ENCODE results near the gene CTCFL. TPM values are rescaled to one million over a fixed set of nuclear protein-coding genes. Genes with fewer than 3 reads are reported as not detected.

Gene CTCFL
- total RNA-seq, 1 donor from 2014 or later, result 0.07 TPM

DNA sequence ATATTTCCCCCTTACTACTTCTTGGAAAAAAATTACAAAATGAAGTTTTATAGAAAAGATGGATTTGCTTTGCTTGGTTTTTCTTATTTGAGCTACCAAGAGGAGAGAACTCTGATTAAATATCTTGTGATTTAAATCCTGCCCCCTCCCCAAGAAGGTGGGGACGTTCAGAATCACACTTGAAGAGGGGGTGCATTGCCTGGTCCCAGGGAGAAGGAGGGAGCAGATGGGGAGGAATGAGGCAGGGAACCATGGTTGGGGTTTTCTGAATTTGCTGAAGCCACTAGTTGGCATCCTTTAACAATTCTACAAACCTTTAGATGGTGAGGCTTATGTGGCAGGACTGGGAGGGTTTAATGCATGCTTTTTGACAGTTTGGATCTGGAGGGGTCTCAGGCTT is 41.5 kb upstream of the CTCFL start:
- no peak for TF ChIP-seq CTCF (conservative IDR thresholded peaks at IDR 0.05)
- Mint-ChIP-seq H3K9me3 (no peaks in the 10 kb centered on the region), H3K27me3 (peaks cover 36% of the 10 kb centered on the region), H3K4me1 (ENCODE audit: unreplicated experiment) (peaks cover 16% of the 10 kb centered on the region), H3K36me3 (no peaks in the 10 kb centered on the region), H3K4me3 (no peak overlapping the region), H3K27ac (no peak overlapping the region)
- DNase-seq (ENCODE audit: extremely low spot score, unreplicated experiment), result no peak

GRCh38 chr20:57564951-57565642 is 40.2 kb upstream of the CTCFL start:
- Mint-ChIP-seq H3K9me3 (no peaks in the 10 kb centered on the region), H3K27ac (no peak overlapping the region), H3K27me3 (peaks cover 32% of the 10 kb centered on the region), H3K4me3 (no peak overlapping the region), H3K4me1 (ENCODE audit: unreplicated experiment) (peaks cover 11% of the 10 kb centered on the region), H3K36me3 (no peaks in the 10 kb centered on the region)
- no peak for TF ChIP-seq CTCF (conservative IDR thresholded peaks at IDR 0.05)
- no peak for DNase-seq (ENCODE audit: extremely low spot score, unreplicated experiment)

DNA sequence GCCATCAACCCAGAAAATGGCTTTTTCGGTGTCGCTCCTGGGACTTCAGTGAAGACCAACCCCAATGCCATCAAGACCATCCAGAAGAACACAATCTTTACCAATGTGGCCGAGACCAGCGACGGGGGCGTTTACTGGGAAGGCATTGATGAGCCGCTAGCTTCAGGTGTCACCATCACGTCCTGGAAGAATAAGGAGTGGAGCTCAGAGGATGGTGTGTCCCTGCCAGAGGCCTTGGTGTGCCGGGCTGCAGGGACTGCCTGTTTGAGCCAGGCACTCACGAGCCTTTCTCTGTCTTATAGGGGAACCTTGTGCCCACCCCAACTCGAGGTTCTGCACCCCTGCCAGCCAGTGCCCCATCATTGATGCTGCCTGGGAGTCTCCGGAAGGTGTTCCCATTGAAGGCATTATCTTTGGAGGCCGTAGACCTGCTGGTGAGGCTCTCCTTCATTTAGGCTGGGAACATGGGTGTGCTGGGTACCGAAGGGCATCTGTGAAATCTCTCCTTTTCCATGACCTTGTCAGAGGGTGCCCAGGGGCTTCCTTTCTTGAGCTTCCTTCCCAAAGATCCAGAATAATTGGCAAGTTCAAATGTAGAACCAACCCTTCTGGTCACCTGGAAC is 39.4 kb upstream of the CTCFL start:
- H3K4me1 Mint-ChIP-seq (ENCODE audit: unreplicated experiment), result peaks cover 12% of the 10 kb centered on the region
- no peak overlapping the region for H3K27ac Mint-ChIP-seq
- no peaks in the 10 kb centered on the region for H3K36me3 Mint-ChIP-seq
- H3K4me3 Mint-ChIP-seq, result no peak overlapping the region
- DNase-seq (ENCODE audit: extremely low spot score, unreplicated experiment), result no peak
- no peaks in the 10 kb centered on the region for H3K9me3 Mint-ChIP-seq
- no peak for TF ChIP-seq CTCF (conservative IDR thresholded peaks at IDR 0.05)
- peaks cover 30% of the 10 kb centered on the region for H3K27me3 Mint-ChIP-seq

DNA sequence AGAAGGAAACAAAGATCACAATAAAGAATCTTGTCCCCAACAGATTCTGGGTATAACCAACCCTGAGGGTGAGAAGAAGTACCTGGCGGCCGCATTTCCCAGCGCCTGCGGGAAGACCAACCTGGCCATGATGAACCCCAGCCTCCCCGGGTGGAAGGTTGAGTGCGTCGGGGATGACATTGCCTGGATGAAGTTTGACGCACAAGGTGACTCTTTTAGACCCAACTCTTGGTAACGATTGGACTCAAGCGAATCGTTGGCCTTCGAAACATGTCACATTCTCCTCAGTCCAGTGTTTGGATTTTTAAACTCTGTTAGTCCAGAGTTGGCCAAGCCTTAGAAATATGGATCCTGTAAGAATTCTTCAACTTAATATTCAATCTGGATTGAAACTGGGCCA is 38.6 kb upstream of the CTCFL start:
- no peak for TF ChIP-seq CTCF (conservative IDR thresholded peaks at IDR 0.05)

GRCh38 chr20:57562541-57563465 is 37.9 kb upstream of the CTCFL start:
- no peak for TF ChIP-seq CTCF (conservative IDR thresholded peaks at IDR 0.05)
- no peak overlapping the region for H3K27ac Mint-ChIP-seq
- peaks cover 36% of the 10 kb centered on the region for H3K27me3 Mint-ChIP-seq
- peaks cover 14% of the 10 kb centered on the region for H3K4me1 Mint-ChIP-seq (ENCODE audit: unreplicated experiment)
- no peak overlapping the region for H3K4me3 Mint-ChIP-seq
- no peaks in the 10 kb centered on the region for H3K9me3 Mint-ChIP-seq
- H3K36me3 Mint-ChIP-seq, result no peaks in the 10 kb centered on the region
- DNase-seq (ENCODE audit: extremely low spot score, unreplicated experiment), result no peak

More for the DNA sequence above, 38.6 kb upstream of the CTCFL start:
- Mint-ChIP-seq H3K4me1 (ENCODE audit: unreplicated experiment) (peaks cover 10% of the 10 kb centered on the region), H3K9me3 (no peaks in the 10 kb centered on the region), H3K27me3 (peaks cover 29% of the 10 kb centered on the region), H3K36me3 (no peaks in the 10 kb centered on the region), H3K27ac (no peak overlapping the region), H3K4me3 (no peak overlapping the region)
- DNase-seq (ENCODE audit: extremely low spot score, unreplicated experiment), result no peak
